ENCODE data around the gene ADAMTS9. TPM values are rescaled to one million over a fixed set of nuclear protein-coding genes. Genes with fewer than 3 reads are reported as not detected.

The ADAMTS9 gene
- total RNA-seq, 1 donor from 2014 or later, result not detected

GRCh38 chr3:64627042-64627441, 60.8 kb downstream of the ADAMTS9 start:
- DNase-seq (no peak), ATAC-seq (ENCODE audit: low read depth) (no peak)
- H3K27ac Mint-ChIP-seq, result no peak overlapping the region
- H3K9me3 Mint-ChIP-seq, result no peaks in the 10 kb centered on the region
- CTCF ChIA-PET, result no interaction called here
- no peaks in the 10 kb centered on the region for H3K27me3 Mint-ChIP-seq
- POLR2A ChIA-PET, result no interaction called here
- intact Hi-C loops (cut with micrococcal nuclease), result no loop called here
- H3K4me1 Mint-ChIP-seq, result no peaks in the 10 kb centered on the region
- no peak overlapping the region for H3K4me3 Mint-ChIP-seq
- H3K36me3 Mint-ChIP-seq (ENCODE audit: low read depth), result no peaks in the 10 kb centered on the region
- no peak for TF ChIP-seq CTCF (IDR thresholded peaks at IDR 0.05)

GRCh38 chr3:64625381-64625780, 62.4 kb downstream of the ADAMTS9 start:
- Mint-ChIP-seq H3K27ac (no peak overlapping the region), H3K27me3 (no peaks in the 10 kb centered on the region), H3K4me3 (no peak overlapping the region), H3K9me3 (no peaks in the 10 kb centered on the region), H3K4me1 (no peaks in the 10 kb centered on the region), H3K36me3 (ENCODE audit: low read depth) (no peaks in the 10 kb centered on the region)
- DNase-seq, result no peak
- no peak for ATAC-seq (ENCODE audit: low read depth)
- ChIA-PET POLR2A (no interaction called here), CTCF (no interaction called here)
- TF ChIP-seq CTCF (IDR thresholded peaks at IDR 0.05), result no peak
- intact Hi-C loops (cut with micrococcal nuclease), result no loop called here

DNA sequence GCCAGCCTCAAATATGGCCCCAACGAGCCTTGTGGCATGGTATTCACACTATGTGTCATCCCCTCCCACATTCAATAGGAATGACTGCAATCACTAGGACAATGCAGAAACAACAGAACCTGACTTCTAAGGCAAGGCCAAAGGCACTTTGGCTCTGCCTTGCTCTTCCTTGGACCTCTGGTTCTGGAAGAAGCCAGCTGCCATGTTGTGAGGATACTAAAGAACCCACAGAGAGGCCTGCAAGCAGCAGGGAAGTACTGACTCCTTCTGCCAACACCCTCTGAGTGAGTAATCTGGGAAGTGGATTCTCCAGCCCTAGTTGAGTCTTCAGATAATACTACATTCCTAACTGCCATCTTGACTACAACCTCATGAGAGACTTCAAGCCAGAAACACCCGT, 64.7 kb downstream of the ADAMTS9 start:
- DNase-seq (no peak), ATAC-seq (ENCODE audit: low read depth) (no peak)
- H3K27me3 Mint-ChIP-seq, result no peaks in the 10 kb centered on the region
- no peaks in the 10 kb centered on the region for H3K36me3 Mint-ChIP-seq (ENCODE audit: low read depth)
- ChIA-PET POLR2A (no interaction called here), CTCF (no interaction called here)
- no peak overlapping the region for H3K27ac Mint-ChIP-seq
- H3K9me3 Mint-ChIP-seq, result no peaks in the 10 kb centered on the region
- TF ChIP-seq CTCF (IDR thresholded peaks at IDR 0.05), result no peak
- H3K4me1 Mint-ChIP-seq, result no peaks in the 10 kb centered on the region
- H3K4me3 Mint-ChIP-seq, result no peak overlapping the region
- intact Hi-C loops (cut with micrococcal nuclease), result no loop called here

- CTCF ChIA-PET, result no interaction called here
- no peak for TF ChIP-seq CTCF (IDR thresholded peaks at IDR 0.05)
- Mint-ChIP-seq H3K4me3 (no peak overlapping the region), H3K27ac (no peak overlapping the region), H3K4me1 (no peaks in the 10 kb centered on the region), H3K27me3 (no peaks in the 10 kb centered on the region), H3K9me3 (no peaks in the 10 kb centered on the region), H3K36me3 (ENCODE audit: low read depth) (no peaks in the 10 kb centered on the region)
- DNase-seq (no peak), ATAC-seq (ENCODE audit: low read depth) (no peak)
- intact Hi-C loops (cut with micrococcal nuclease), result no loop called here
- POLR2A ChIA-PET, result no interaction called here
Observed at GRCh38 chr3:64621726-64622395, 65.9 kb downstream of the ADAMTS9 start.

GRCh38 chr3:64621275-64621674, 66.5 kb downstream of the ADAMTS9 start:
- POLR2A ChIA-PET, result no interaction called here
- DNase-seq (no peak), ATAC-seq (ENCODE audit: low read depth) (no peak)
- Mint-ChIP-seq H3K27me3 (no peaks in the 10 kb centered on the region), H3K9me3 (no peaks in the 10 kb centered on the region), H3K36me3 (ENCODE audit: low read depth) (no peaks in the 10 kb centered on the region), H3K4me1 (no peaks in the 10 kb centered on the region), H3K4me3 (no peak overlapping the region), H3K27ac (no peak overlapping the region)
- intact Hi-C loops (cut with micrococcal nuclease), result no loop called here
- CTCF ChIA-PET, result no interaction called here
- TF ChIP-seq CTCF (IDR thresholded peaks at IDR 0.05), result no peak
